Parathyroid adenoma (tissue), 2 donors: Measurements from ENCODE around the gene DOCK4.

Experiments
- H2AFZ ChIP-seq: fragments of 300-600 bp; sonication (generic); one replicate; pipeline ENCODE4 v1.7.0; 2017; ENCODE audit warnings: antibody characterized with exemption, mild to moderate bottlenecking
- H3K27ac ChIP-seq: fragments of 300-600 bp; sonication (generic); one replicate; pipeline ENCODE4 v1.7.0; 2017
- H3K27me3 ChIP-seq: fragments of 300-600 bp; sonication (generic); one replicate; pipeline ENCODE4 v1.7.0; 2017; ENCODE audit warnings: low read length; ENCODE audit not compliant: control insufficient read depth, insufficient read depth
- H3K36me3 ChIP-seq: fragments of 300-600 bp; sonication (generic); one replicate; pipeline ENCODE4 v1.7.0; 2017; ENCODE audit warnings: low read length; ENCODE audit not compliant: control insufficient read depth, insufficient read depth
- H3K4me1 ChIP-seq: fragments of 300-600 bp; sonication (generic); one replicate; pipeline ENCODE4 v1.7.0; 2017; ENCODE audit warnings: control low read depth
- H3K4me2 ChIP-seq: fragments of 300-600 bp; sonication (generic); one replicate; pipeline ENCODE4 v1.7.0; 2017; ENCODE audit warnings: low read length
- H3K4me3 ChIP-seq: fragments of 300-600 bp; sonication (generic); one replicate; pipeline ENCODE4 v1.7.0; 2017; ENCODE audit warnings: low read depth, low read length
- H3K79me2 ChIP-seq: fragments of 300-600 bp; sonication (generic); one replicate; pipeline ENCODE4 v1.7.0; 2017; ENCODE audit warnings: control low read depth
- H3K9ac ChIP-seq: fragments of 300-600 bp; sonication (generic); one replicate; pipeline ENCODE4 v1.7.0; 2017; ENCODE audit warnings: mild to moderate bottlenecking
- H3K9me3 ChIP-seq: fragments of 300-600 bp; sonication (generic); one replicate; pipeline ENCODE4 v1.7.0; 2017; ENCODE audit warnings: low read length; ENCODE audit not compliant: control insufficient read depth
- TF ChIP-seq, protein P1 (sequence below): fragments of 300-600 bp; sonication (generic); IDR thresholded peaks from one replicate; pipeline ENCODE4 v1.7.0; 2017; ENCODE audit warnings: antibody characterized with exemption, mild to moderate bottlenecking
- donor health status: primary hyperparathyroidism.

Gene DOCK4

DNA sequence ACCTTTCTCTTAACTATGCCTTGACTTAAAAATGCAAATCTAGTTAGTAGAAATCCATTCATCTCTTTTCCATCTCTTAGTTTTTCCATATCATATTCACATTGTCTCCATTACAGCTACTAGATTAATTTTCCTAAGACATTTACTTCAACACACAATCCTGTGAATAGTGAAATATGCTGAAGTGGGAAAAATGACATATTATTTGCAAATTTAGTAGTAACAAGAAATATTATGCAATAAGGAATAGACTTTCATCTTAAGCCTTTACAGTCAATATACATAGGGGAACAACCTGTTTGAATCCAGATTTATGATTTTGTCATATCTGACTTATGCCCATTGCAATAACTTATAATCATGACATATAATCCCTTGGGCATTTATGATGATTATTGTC lies 366.9 kb downstream of the DOCK4 start:
- TF ChIP-seq, protein P1, sequence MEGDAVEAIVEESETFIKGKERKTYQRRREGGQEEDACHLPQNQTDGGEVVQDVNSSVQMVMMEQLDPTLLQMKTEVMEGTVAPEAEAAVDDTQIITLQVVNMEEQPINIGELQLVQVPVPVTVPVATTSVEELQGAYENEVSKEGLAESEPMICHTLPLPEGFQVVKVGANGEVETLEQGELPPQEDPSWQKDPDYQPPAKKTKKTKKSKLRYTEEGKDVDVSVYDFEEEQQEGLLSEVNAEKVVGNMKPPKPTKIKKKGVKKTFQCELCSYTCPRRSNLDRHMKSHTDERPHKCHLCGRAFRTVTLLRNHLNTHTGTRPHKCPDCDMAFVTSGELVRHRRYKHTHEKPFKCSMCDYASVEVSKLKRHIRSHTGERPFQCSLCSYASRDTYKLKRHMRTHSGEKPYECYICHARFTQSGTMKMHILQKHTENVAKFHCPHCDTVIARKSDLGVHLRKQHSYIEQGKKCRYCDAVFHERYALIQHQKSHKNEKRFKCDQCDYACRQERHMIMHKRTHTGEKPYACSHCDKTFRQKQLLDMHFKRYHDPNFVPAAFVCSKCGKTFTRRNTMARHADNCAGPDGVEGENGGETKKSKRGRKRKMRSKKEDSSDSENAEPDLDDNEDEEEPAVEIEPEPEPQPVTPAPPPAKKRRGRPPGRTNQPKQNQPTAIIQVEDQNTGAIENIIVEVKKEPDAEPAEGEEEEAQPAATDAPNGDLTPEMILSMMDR, result no peak
- Histone ChIP-seq H3K36me3 (no peaks in the 10 kb centered on the region), H3K4me3 (no peak overlapping the region)

DNA sequence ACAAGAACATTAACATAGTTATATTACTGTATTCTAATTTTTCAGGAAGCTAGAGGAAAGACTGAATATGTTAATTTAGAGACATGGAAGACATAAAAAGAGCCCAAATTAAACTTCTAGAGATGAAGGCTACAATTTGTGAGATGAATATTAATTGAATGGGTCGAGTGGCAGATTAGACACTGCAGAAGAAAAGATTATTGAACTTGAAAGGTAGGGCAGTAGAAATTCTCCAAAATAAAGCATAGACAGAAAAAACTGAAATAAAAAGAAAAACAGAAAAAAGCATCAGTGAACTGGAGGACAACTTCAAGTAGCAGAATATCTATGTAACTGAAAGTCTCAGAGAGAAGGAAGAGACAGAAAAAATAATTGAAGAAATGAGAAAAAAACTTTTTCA lies 369.6 kb downstream of the DOCK4 start:
- no peaks in the 10 kb centered on the region for H3K79me2 ChIP-seq
- H3K9me3 ChIP-seq, result no peaks in the 10 kb centered on the region
- H2AFZ ChIP-seq, result no peak overlapping the region
- no peaks in the 10 kb centered on the region for H3K36me3 ChIP-seq
- H3K4me3 ChIP-seq, result no peak overlapping the region
- H3K27ac ChIP-seq, result no peak overlapping the region
- H3K4me1 ChIP-seq, result no peaks in the 10 kb centered on the region
- no peak overlapping the region for H3K9ac ChIP-seq
- no peaks in the 10 kb centered on the region for H3K27me3 ChIP-seq
- H3K4me2 ChIP-seq, result no peak overlapping the region
- TF ChIP-seq, protein P1, result no peak

More for the DNA sequence above, 366.9 kb downstream of the DOCK4 start:
- H3K79me2 ChIP-seq, result no peaks in the 10 kb centered on the region
- no peak overlapping the region for H3K27ac ChIP-seq
- H3K27me3 ChIP-seq, result no peaks in the 10 kb centered on the region
- H3K9ac ChIP-seq, result no peak overlapping the region
- no peaks in the 10 kb centered on the region for H3K9me3 ChIP-seq
- no peak overlapping the region for H3K4me2 ChIP-seq
- H2AFZ ChIP-seq, result no peak overlapping the region
- H3K4me1 ChIP-seq, result no peaks in the 10 kb centered on the region

DNA sequence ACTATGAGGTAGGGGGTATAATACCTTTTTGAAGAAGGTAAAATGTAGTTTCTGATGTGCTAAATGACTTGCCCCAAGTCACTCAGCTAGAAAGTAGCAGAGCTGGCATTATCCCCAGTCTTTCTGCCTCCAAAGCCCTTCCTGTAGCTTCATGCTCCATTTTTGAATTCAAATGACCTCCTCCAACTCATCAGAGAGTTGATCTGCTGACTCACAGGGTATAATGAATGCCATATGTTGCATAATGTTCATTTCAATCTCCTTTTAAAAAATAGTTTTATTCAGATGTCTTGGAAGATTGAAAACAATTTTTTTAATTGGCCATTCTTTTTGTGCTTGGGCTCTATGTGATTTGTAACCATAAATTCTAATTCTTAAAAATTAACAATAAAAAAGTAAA lies 371.1 kb downstream of the DOCK4 start:
- no peak overlapping the region for H3K27ac ChIP-seq
- no peak overlapping the region for H3K4me3 ChIP-seq
- no peak overlapping the region for H3K4me2 ChIP-seq
- no peaks in the 10 kb centered on the region for H3K4me1 ChIP-seq
- H3K36me3 ChIP-seq, result no peaks in the 10 kb centered on the region
- H3K9ac ChIP-seq, result no peak overlapping the region
- no peaks in the 10 kb centered on the region for H3K9me3 ChIP-seq
- no peak overlapping the region for H2AFZ ChIP-seq
- no peaks in the 10 kb centered on the region for H3K27me3 ChIP-seq
- H3K79me2 ChIP-seq, result no peaks in the 10 kb centered on the region
- TF ChIP-seq, protein P1, result no peak

DNA sequence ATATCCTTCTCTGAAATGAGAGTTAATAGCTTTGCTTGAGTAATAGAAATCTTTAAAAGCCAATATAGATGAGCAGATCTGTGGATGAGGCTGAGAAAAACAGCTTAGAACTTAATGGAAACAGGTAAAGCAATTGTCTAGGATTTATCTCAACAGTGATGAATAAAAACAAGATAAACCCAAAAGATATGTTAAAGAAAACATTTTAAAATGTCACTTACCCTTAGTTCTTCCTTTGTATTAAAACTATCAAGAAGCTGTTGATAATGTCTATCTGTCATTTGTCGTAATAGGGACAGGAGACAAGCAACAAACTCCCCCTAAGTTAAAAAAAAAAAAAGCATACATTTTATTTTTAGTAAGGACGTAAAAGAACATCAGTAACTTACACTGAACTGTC lies 371.8 kb downstream of the DOCK4 start:
- no peaks in the 10 kb centered on the region for H3K27me3 ChIP-seq
- H3K36me3 ChIP-seq, result no peaks in the 10 kb centered on the region
- no peak overlapping the region for H3K4me3 ChIP-seq
- no peak overlapping the region for H2AFZ ChIP-seq
- H3K4me1 ChIP-seq, result no peaks in the 10 kb centered on the region
- no peak overlapping the region for H3K27ac ChIP-seq
- H3K79me2 ChIP-seq, result no peaks in the 10 kb centered on the region
- no peaks in the 10 kb centered on the region for H3K9me3 ChIP-seq
- TF ChIP-seq, protein P1, result no peak
- no peak overlapping the region for H3K4me2 ChIP-seq
- H3K9ac ChIP-seq, result no peak overlapping the region

DNA sequence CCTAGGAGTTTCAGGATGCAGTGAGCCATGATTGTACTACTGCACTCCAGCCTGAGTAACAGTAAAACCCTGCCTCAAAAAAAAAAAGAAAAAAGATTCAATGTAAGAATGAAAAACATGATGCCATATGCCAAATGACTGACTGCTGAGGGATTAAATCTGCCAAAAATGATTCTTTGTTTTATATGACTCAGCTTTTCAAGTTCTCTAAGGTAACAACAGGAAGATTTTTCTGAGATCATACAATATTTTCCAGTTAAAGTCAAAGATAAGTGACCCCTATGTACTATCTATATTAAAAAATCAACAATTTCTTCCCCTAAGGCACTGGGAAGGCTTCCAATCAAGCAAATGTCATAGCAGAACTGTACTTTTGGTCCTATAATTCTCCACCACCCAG lies 372.7 kb downstream of the DOCK4 start:
- Histone ChIP-seq H3K27ac (no peak overlapping the region), H3K9me3 (no peaks in the 10 kb centered on the region), H3K36me3 (no peaks in the 10 kb centered on the region), H3K4me2 (no peak overlapping the region), H3K9ac (no peak overlapping the region), H2AFZ (no peak overlapping the region), H3K79me2 (no peaks in the 10 kb centered on the region), H3K4me3 (no peak overlapping the region), H3K4me1 (no peaks in the 10 kb centered on the region), H3K27me3 (no peaks in the 10 kb centered on the region)
- TF ChIP-seq, protein P1, result no peak
